Motor neuron (in vitro differentiated cells): Measurements from ENCODE around the gene IGFBP5. TPM values are rescaled to one million over a fixed set of nuclear protein-coding genes. Genes with fewer than 3 reads are reported as not detected.

Experiments used
- ATAC-seq, 8 experiments: fragments of 200-7000 bp; cut with Tn5 transposase; replicated peaks in 6 of 8; 2 replicates each; pipeline ENCODE4 v1.8.0; 2021; ENCODE audit warnings: mild to moderate bottlenecking in 8 of 8, moderate library complexity in 8 of 8
- H3K27ac ChIP-seq, 2 donors: fragments of 250-450 bp; sonication (Bioruptor Pico); 2 replicates each; pipeline ENCODE4 v1.9.0; 2021; ENCODE audit warnings: antibody characterized with exemption in 2 of 2, mild to moderate bottlenecking in 2 of 2, moderate library complexity in 1 of 2
- H3K4me1 ChIP-seq, 2 donors: fragments of 250-450 bp; sonication (Bioruptor Pico); replicated peaks in 1 of 2; 2 replicates each; pipeline ENCODE4 v1.6.1; 2021; ENCODE audit warnings: antibody characterized with exemption in 2 of 2, mild to moderate bottlenecking in 2 of 2, moderate library complexity in 1 of 2
- H3K4me3 ChIP-seq, 5 donors: fragments of 250-450 bp; sonication (Bioruptor Pico); 2 replicates each; pipeline ENCODE4 v1.9.0; 2021; ENCODE audit warnings: antibody characterized with exemption in 5 of 5, mild to moderate bottlenecking in 5 of 5, moderate library complexity in 4 of 5
- WGBS, 10 experiments: fragments of 450-650 bp; shearing (Covaris generic); methylation state at CpG; one replicate each; pipeline ENCODE4 v1.0.0; 2022; 5-methylcytosine and 5-hydroxymethylcytosine counted together
- in situ Hi-C, 9 experiments: fragments of 400-800 bp; cut with MboI; loops; one replicate each; pipeline ENCODE4 v1.15.0; 2021; ENCODE audit warnings: low sequenced_read_pairs in 9 of 9, low pct_unique_long_range_greater_than_20kb in 2 of 9; ENCODE audit not compliant: unreplicated experiment in 9 of 9
- total RNA-seq, 8 experiments: library from RNA; unstranded; fragments of 300-600 nt; gene quantifications; 2 replicates each; pipeline versions ENCODE4 v1.2.3 to v1.2.4, GENCODE V29; 2022

The IGFBP5 gene
- total RNA-seq, 8 experiments from 2014 or later = 3.3 to 975 (median 37.8) TPM

DNA sequence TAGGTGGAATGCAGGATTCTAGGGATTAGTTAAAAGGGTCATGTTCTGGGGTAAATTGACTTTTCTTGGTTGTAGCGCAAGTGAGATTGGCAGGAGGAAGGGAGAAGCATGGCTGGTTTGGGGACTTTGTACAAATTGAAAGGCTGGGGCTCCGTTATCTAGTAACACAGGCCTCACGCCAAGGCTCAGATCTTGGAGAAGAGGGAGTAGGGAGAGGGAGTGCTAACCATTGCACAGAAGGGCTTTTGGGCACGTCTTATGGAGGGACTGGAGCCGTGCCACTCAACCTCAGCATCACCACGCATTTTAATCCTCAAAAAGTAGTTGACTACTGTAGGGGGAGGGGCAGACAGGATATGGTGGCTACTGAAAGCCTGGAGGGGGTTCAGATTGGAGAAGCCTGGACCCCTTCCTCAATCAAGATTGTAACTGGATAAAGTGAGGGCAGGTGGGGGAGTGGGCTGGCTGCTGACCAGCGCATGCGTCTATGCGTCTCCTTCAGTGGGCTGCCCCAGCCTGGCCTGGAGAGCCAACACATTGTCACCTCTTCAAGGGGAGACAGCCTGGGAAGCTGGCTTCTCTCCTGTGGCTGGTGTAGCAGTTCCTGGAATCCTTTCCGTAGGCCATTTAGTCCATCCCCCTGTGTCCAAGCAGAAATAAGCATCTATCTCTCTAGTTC is 14.3 kb downstream of the IGFBP5 start:
- Histone ChIP-seq H3K4me3 (no peak overlapping the region), H3K27ac (no peak overlapping the region), H3K4me1 (peaks cover 3 to 9% of the 10 kb centered on the region in 2 donors)
- in situ Hi-C loops = loop anchor here (10.0 to 25.0 kb wide), 6 partner anchors 481 to 1034 kb away; no protein-coding TSS in a partner anchor
- no peak for ATAC-seq
- WGBS, 10 experiments = 92 to 100% (median 100%) methylated on average over 1 to 4 of the region's 10 CpGs; no CpG with 5 or more reads in 5 of the 10 experiments

- no peak for ATAC-seq
- in situ Hi-C loops = loop anchor here (10.0 to 25.0 kb wide), 6 partner anchors 483 to 1035 kb away; no protein-coding TSS in a partner anchor
- no peak overlapping the region for H3K27ac ChIP-seq
- peaks cover 3 to 9% of the 10 kb centered on the region in 2 donors for H3K4me1 ChIP-seq
- no peak overlapping the region for H3K4me3 ChIP-seq
- 78 to 100% (median 96%) methylated on average over 1 to 4 of the region's 14 CpGs; no CpG with 5 or more reads in 4 of the 10 experiments for WGBS, 10 experiments
Measured at GRCh38 chr2:216679658-216680024, 15.7 kb downstream of the IGFBP5 start.

DNA sequence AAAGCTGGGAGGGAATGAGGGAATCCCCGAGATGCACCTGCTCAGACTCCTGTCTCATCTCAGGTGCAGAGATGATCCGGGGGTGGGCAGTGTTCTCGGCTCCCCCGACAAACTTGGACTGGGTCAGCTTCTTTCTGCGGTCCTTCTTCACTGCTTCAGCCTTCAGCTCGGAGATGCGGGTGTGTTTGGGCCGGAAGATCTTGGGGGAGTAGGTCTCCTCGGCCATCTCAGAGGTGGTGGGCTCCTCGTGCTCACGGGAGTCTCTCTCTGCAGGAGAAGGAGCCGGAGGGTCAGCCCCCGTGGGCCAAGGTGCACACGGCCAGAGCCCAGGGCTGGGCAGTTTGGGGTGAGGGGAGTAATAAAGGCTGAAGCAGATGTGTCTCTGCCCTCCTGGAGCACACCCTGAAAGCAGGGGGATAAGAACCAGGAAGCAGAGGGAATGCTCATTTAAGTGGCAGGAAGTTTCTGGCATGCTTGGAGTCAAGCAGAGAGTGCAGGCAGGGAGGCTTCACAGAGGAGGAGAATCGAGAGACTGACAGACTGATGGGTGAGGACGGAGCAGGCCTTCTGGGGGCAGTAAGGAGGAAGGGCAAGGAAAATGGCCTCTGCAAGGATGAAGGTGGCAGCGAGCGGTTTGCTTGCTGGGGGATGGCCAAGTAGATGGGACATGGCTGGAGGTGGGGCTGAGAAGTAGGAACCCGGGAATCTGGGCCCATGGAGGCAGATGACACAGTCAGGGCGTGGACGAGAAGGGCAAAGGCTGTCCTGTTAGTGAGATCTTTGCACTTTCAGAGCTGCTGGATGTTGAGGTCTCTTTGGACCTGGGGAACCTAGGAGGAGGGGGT is 16.3 kb downstream of the IGFBP5 start:
- H3K4me3 ChIP-seq = no peak overlapping the region
- H3K4me1 ChIP-seq = peaks cover under 1 to 7% of the 10 kb centered on the region in 2 donors
- H3K27ac ChIP-seq = no peak overlapping the region
- ATAC-seq = no peak
- in situ Hi-C loops = loop anchor here (25.0 kb wide), 4 partner anchors 483 to 1033 kb away; no protein-coding TSS in a partner anchor
- 50 to 100% (median 77%) methylated on average over 1 to 8 of the region's 21 CpGs; no CpG with 5 or more reads in 1 of the 10 experiments for WGBS, 10 experiments

GRCh38 chr2:216678098-216678465 is 17.3 kb downstream of the IGFBP5 start:
- Histone ChIP-seq H3K27ac (no peak overlapping the region), H3K4me1 (no peaks in the 10 kb centered on the region), H3K4me3 (no peak overlapping the region)
- in situ Hi-C loops = loop anchor here (25.0 kb wide), 4 partner anchors 484 to 1034 kb away; no protein-coding TSS in a partner anchor
- no peak for ATAC-seq
- WGBS, 10 experiments = 67 to 100% (median 97%) methylated on average over 1 to 5 of the region's 12 CpGs; no CpG with 5 or more reads in 6 of the 10 experiments

DNA sequence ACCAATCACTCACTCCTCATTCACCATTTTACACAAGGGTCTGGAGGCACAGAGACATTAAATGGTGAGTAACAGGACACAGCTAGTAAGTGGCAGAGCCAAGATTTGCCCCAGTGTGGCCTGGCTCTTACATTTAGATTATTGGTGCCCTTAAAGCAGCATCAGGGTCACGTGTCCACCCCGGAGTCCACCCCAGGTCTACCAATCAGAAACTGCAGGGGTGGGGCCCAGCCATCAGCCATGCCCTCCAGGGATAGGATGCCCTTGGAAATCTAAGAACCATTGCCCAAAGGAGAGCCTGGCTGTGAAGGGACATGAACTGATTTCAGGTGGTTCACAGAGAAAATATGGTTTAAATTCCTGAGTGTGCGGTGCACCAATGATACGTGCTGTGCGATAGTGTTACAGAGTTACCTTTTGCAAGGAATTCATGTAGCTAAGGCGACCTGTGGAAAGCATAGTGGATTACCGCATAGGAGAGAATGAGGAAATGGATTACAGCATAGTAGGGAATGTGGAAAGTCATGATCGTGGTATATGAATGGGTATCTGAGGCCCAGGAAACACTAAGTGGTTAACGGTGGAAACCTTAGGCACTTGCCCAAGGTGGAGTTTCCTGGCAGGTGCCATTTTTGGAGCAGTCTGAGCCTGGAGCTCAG is 17.8 kb downstream of the IGFBP5 start:
- ATAC-seq = no peak
- in situ Hi-C loops = loop anchor here (25.0 kb wide), 4 partner anchors 485 to 1035 kb away; no protein-coding TSS in a partner anchor
- H3K27ac ChIP-seq = no peak overlapping the region
- no peak overlapping the region for H3K4me3 ChIP-seq
- 45 to 100% (median 96%) methylated on average over 2 to 7 of the region's 9 CpGs; no CpG with 5 or more reads in 1 of the 10 experiments for WGBS, 10 experiments
- H3K4me1 ChIP-seq = no peaks in the 10 kb centered on the region

- no peak for ATAC-seq
- H3K4me3 ChIP-seq = no peak overlapping the region
- no peak overlapping the region for H3K27ac ChIP-seq
- H3K4me1 ChIP-seq = no peaks in the 10 kb centered on the region
- in situ Hi-C loops = loop anchor here (25.0 kb wide), 4 partner anchors 486 to 1036 kb away; no protein-coding TSS in a partner anchor
- WGBS, 10 experiments = 65 to 100% (median 91%) methylated on average over 1 to 6 of the region's 17 CpGs; no CpG with 5 or more reads in 6 of the 10 experiments
Measured at GRCh38 chr2:216676630-216677029, 18.7 kb downstream of the IGFBP5 start.

DNA sequence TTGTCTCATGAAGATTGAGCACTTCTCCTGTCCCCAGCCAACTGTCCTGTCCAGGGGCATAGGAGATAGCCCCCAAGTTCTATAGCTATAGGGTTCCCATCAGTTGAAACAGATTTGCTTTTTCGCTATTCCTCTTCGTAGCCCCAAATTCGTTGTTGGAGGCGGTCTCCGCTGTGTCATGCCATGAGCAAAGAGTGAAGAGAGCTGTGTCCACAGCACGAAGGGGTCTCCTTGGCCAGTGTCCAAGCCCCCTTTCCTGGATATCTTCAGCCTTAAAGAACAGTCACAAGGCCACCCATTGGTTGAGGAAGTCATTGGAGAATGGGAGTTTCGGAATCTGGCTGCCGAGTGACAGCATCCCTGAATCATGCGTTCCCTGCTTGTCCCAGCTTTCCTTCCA is 21.0 kb downstream of the IGFBP5 start:
- no peaks in the 10 kb centered on the region for H3K4me1 ChIP-seq
- no peak overlapping the region for H3K27ac ChIP-seq
- in situ Hi-C loops = loop anchor here in 2 of 9 experiments (25.0 kb wide), 1 partner anchor 162 kb away; no protein-coding TSS in a partner anchor
- H3K4me3 ChIP-seq = no peak overlapping the region
- 80 to 100% (median 98%) methylated on average over 1 to 9 of the region's 9 CpGs; no CpG with 5 or more reads in 4 of the 10 experiments for WGBS, 10 experiments
- ATAC-seq = no peak

GRCh38 chr2:216673609-216674008 is 21.7 kb downstream of the IGFBP5 start:
- ATAC-seq = no peak
- WGBS, 10 experiments = 40 to 100% (median 89%) methylated on average over 1 to 9 of the region's 9 CpGs; no CpG with 5 or more reads in 5 of the 10 experiments
- Histone ChIP-seq H3K4me3 (no peak overlapping the region), H3K4me1 (no peaks in the 10 kb centered on the region), H3K27ac (no peak overlapping the region)
- in situ Hi-C loops = loop anchor here in 2 of 9 experiments (25.0 kb wide), 1 partner anchor 161 kb away; no protein-coding TSS in a partner anchor

DNA sequence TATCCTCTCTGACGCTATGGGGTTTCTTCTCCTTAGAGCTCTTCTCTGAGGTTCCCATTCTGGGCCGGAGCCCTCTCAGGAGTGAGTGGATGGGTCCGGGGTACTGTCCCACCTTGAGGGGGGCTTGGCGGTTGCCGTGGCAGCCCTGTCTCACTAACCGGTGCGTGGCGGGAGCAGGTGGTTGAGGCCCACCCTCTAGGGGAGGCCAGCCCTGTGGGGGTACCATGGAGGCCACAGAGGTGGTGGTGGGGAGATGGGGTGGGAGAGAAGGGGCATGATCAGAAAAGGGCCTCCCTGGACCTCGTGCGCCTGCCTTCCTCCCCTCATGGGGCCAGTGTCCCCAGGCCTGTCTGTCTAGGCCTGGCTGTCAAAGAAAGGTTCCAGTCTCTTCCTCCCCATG is 22.3 kb downstream of the IGFBP5 start:
- WGBS, 10 experiments = 71 to 100% (median 92%) methylated on average over 1 to 3 of the region's 10 CpGs; no CpG with 5 or more reads in 3 of the 10 experiments

DNA sequence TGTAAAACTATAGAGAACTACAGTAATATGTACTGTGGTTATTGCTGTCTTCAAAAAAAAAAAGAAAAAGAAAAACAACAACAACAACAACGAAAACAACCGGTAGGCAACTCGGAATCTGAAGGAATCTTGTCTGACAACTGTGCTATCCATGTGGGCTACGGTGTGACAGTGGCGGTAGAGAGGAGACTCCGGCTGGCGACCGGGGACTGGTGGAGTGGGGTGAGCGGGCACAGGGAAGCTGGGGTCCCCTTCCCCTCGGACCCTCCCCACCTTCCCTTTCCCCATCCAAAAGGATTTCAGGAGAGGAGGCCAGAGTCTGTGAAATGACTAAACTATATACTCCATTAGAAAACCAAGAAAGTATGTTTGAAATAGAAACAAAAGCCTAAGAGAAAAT is 22.9 kb downstream of the IGFBP5 start:
- ATAC-seq = no peak
- Histone ChIP-seq H3K27ac (no peak overlapping the region), H3K4me1 (no peaks in the 10 kb centered on the region), H3K4me3 (no peak overlapping the region)
- WGBS, 10 experiments = 89 to 100% (median 91%) methylated on average over 2 to 9 of the region's 10 CpGs; no CpG with 5 or more reads in 2 of the 10 experiments
- in situ Hi-C loops = loop anchor here in 2 of 9 experiments (25.0 kb wide), 1 partner anchor 160 kb away; no protein-coding TSS in a partner anchor

More for the DNA sequence above, 22.3 kb downstream of the IGFBP5 start:
- in situ Hi-C loops = loop anchor here in 2 of 9 experiments (25.0 kb wide), 1 partner anchor 161 kb away; no protein-coding TSS in a partner anchor
- no peak for ATAC-seq
- H3K4me1 ChIP-seq = no peaks in the 10 kb centered on the region
- H3K4me3 ChIP-seq = no peak overlapping the region
- no peak overlapping the region for H3K27ac ChIP-seq

- 48 to 93% (median 80%) methylated on average over 3 to 9 of the region's 12 CpGs; no CpG with 5 or more reads in 1 of the 10 experiments for WGBS, 10 experiments
- no peak for ATAC-seq
- H3K27ac ChIP-seq = no peak overlapping the region
- H3K4me1 ChIP-seq = no peaks in the 10 kb centered on the region
- in situ Hi-C loops = loop anchor here in 2 of 9 experiments (25.0 kb wide), 1 partner anchor 160 kb away; no protein-coding TSS in a partner anchor
- H3K4me3 ChIP-seq = no peak overlapping the region
Measured at GRCh38 chr2:216671791-216672343, 23.5 kb downstream of the IGFBP5 start.

DNA sequence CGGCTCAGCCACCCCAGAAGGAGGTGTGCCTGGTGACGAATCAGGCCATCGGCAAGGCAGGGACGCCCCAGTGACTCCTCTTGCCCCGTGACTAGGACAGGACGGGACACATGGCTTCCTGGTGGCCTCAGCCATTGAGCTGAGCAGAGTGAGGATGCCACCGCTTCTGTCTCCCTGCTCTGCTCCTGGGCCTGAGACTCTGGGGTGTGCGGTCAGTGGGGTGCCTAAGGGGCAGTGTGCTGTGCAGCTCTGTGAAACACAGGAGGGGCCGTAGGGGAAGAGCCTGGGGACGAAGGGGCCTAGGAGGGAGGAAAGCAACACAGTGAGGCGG is 24.3 kb downstream of the IGFBP5 start:
- 40 to 100% (median 92%) methylated on average over 1 to 5 of the region's 11 CpGs; no CpG with 5 or more reads in 4 of the 10 experiments for WGBS, 10 experiments
- in situ Hi-C loops = loop anchor here in 2 of 9 experiments (25.0 kb wide), 1 partner anchor 159 kb away; no protein-coding TSS in a partner anchor
- H3K4me3 ChIP-seq = no peak overlapping the region
- H3K4me1 ChIP-seq = peaks cover 0 to 3% of the 10 kb centered on the region in 2 donors
- peak in 2 of 8 experiments; percentile 3 to 9 for ATAC-seq
- H3K27ac ChIP-seq = no peak overlapping the region
